IPS-18c (cell line): ENCODE data around the gene IMPACT.

Experiments used
- H3K4me3 ChIP-seq: 2 replicates; pipeline ENCODE4 v1.7.0; 2013; ENCODE audit warnings: low read depth, mild to moderate bottlenecking, low read length, moderate library complexity; ENCODE audit not compliant: insufficient read depth
- H3K9me3 ChIP-seq: one replicate; pipeline ENCODE4 v1.6.1; 2013; ENCODE audit warnings: mild to moderate bottlenecking, low read length, moderate library complexity; ENCODE audit not compliant: control insufficient read depth, insufficient read depth

Gene IMPACT

GRCh38 chr18:24413148-24413547, 13.3 kb upstream of the IMPACT start:
- H3K4me3 ChIP-seq, result no peak overlapping the region
- H3K9me3 ChIP-seq, result no peaks in the 10 kb centered on the region

- no peak overlapping the region for H3K4me3 ChIP-seq
- H3K9me3 ChIP-seq, result no peaks in the 10 kb centered on the region
Measured at GRCh38 chr18:24414349-24415003, 12.0 kb upstream of the IMPACT start.

- Histone ChIP-seq H3K4me3 (no peak overlapping the region), H3K9me3 (no peaks in the 10 kb centered on the region)
Measured at GRCh38 chr18:24417480-24417879, 9.0 kb upstream of the IMPACT start.

- H3K4me3 ChIP-seq, result no peak overlapping the region
Measured at GRCh38 chr18:24420551-24420950, 5.9 kb upstream of the IMPACT start.

GRCh38 chr18:24421831-24422230, 4.6 kb upstream of the IMPACT start:
- H3K4me3 ChIP-seq, result no peak overlapping the region
- H3K9me3 ChIP-seq, result no peaks in the 10 kb centered on the region

More at GRCh38 chr18:24420551-24420950, 5.9 kb upstream of the IMPACT start:
- no peaks in the 10 kb centered on the region for H3K9me3 ChIP-seq

GRCh38 chr18:24426073-24426397, 435 bp upstream of the IMPACT start:
- Histone ChIP-seq H3K4me3 (peak overlapping the region; percentile 92), H3K9me3 (no peaks in the 10 kb centered on the region)

- peak overlapping the region; percentile 92 for H3K4me3 ChIP-seq
- no peaks in the 10 kb centered on the region for H3K9me3 ChIP-seq
Measured at GRCh38 chr18:24427484-24427883, 1.0 kb downstream of the IMPACT start.

GRCh38 chr18:24428709-24429108, 2.2 kb downstream of the IMPACT start:
- no peaks in the 10 kb centered on the region for H3K9me3 ChIP-seq
- H3K4me3 ChIP-seq, result no peak overlapping the region

- H3K4me3 ChIP-seq, result no peak overlapping the region
- H3K9me3 ChIP-seq, result no peaks in the 10 kb centered on the region
Measured at GRCh38 chr18:24429188-24429587, 2.7 kb downstream of the IMPACT start.

- Histone ChIP-seq H3K4me3 (no peak overlapping the region), H3K9me3 (no peaks in the 10 kb centered on the region)
Measured at GRCh38 chr18:24432618-24433017, 6.1 kb downstream of the IMPACT start.

- H3K9me3 ChIP-seq, result no peaks in the 10 kb centered on the region
- H3K4me3 ChIP-seq, result no peak overlapping the region
Measured at GRCh38 chr18:24436939-24437338, 10.5 kb downstream of the IMPACT start.

- H3K4me3 ChIP-seq, result no peak overlapping the region
Measured at GRCh38 chr18:24443870-24444269, 17.4 kb downstream of the IMPACT start.

GRCh38 chr18:24446453-24446852, 20.0 kb downstream of the IMPACT start:
- Histone ChIP-seq H3K4me3 (no peak overlapping the region), H3K9me3 (no peaks in the 10 kb centered on the region)

More at GRCh38 chr18:24443870-24444269, 17.4 kb downstream of the IMPACT start:
- no peaks in the 10 kb centered on the region for H3K9me3 ChIP-seq

GRCh38 chr18:24446953-24447538, 20.6 kb downstream of the IMPACT start:
- no peak overlapping the region for H3K4me3 ChIP-seq
- H3K9me3 ChIP-seq, result no peaks in the 10 kb centered on the region

- no peaks in the 10 kb centered on the region for H3K9me3 ChIP-seq
- H3K4me3 ChIP-seq, result no peak overlapping the region
Measured at GRCh38 chr18:24447961-24448360, 21.5 kb downstream of the IMPACT start.

- no peak overlapping the region for H3K4me3 ChIP-seq
- H3K9me3 ChIP-seq, result no peaks in the 10 kb centered on the region
Measured at GRCh38 chr18:24456549-24456948, 30.1 kb downstream of the IMPACT start.

GRCh38 chr18:24459772-24460171, 33.3 kb downstream of the IMPACT start:
- Histone ChIP-seq H3K9me3 (no peaks in the 10 kb centered on the region), H3K4me3 (no peak overlapping the region)

GRCh38 chr18:24460388-24460787, 33.9 kb downstream of the IMPACT start, which contains the start of gene HRH4:
TSS of gene HRH4 (plus strand) at chr18:24460637. CDS start at chr18:24460729, 92 bp downstream.
- H3K9me3 ChIP-seq, result no peaks in the 10 kb centered on the region
- H3K4me3 ChIP-seq, result no peak within 1 kb of the TSS

- no peaks in the 10 kb centered on the region for H3K9me3 ChIP-seq
- H3K4me3 ChIP-seq, result no peak overlapping the region
Measured at GRCh38 chr18:24461996-24462395, 35.5 kb downstream of the IMPACT start.
